Medulla oblongata (tissue), 1 donor: Measurements from ENCODE around the gene BID.

Source experiments
- DNase-seq: peaks from one replicate; pipeline ENCODE4 v3.0.0-alpha.2; 2015; ENCODE audit errors: extremely low spot score

The BID gene

GRCh38 chr22:17803609-17804270 is 29.5 kb upstream of the BID start:
- DNase-seq, result no peak

- DNase-seq, result no peak
Observed at GRCh38 chr22:17802822-17803221, 28.6 kb upstream of the BID start.

GRCh38 chr22:17802411-17802810 is 28.1 kb upstream of the BID start:
- no peak for DNase-seq

GRCh38 chr22:17797721-17798559 is 23.7 kb upstream of the BID start:
- DNase-seq, result peak; percentile 83

- DNase-seq, result no peak
Observed at GRCh38 chr22:17796695-17797094, 22.4 kb upstream of the BID start.

- no peak for DNase-seq
Observed at GRCh38 chr22:17795661-17796548, 21.6 kb upstream of the BID start.

- no peak for DNase-seq
Observed at GRCh38 chr22:17794726-17795542, 20.7 kb upstream of the BID start.

- DNase-seq, result no peak
Observed at GRCh38 chr22:17792854-17793434, 18.7 kb upstream of the BID start.

- no peak for DNase-seq
Observed at GRCh38 chr22:17792299-17792698, 18.0 kb upstream of the BID start.

GRCh38 chr22:17791196-17791595 is 16.9 kb upstream of the BID start:
- no peak for DNase-seq

GRCh38 chr22:17789379-17790200 is 15.3 kb upstream of the BID start:
- DNase-seq, result peak; percentile 31

GRCh38 chr22:17788528-17789378 is 14.5 kb upstream of the BID start:
- DNase-seq, result no peak

GRCh38 chr22:17787716-17788330 is 13.6 kb upstream of the BID start:
- no peak for DNase-seq

GRCh38 chr22:17787241-17787640 is 13.0 kb upstream of the BID start:
- peak; percentile 70 for DNase-seq

GRCh38 chr22:17786435-17787161 is 12.3 kb upstream of the BID start:
- peak; percentile 61 for DNase-seq

GRCh38 chr22:17785185-17786184 is 11.2 kb upstream of the BID start:
- DNase-seq, result peak; percentile 30

GRCh38 chr22:17784776-17785175 is 10.5 kb upstream of the BID start:
- no peak for DNase-seq
